ENCODE data around the gene GPATCH8.

The GPATCH8 gene

DNA sequence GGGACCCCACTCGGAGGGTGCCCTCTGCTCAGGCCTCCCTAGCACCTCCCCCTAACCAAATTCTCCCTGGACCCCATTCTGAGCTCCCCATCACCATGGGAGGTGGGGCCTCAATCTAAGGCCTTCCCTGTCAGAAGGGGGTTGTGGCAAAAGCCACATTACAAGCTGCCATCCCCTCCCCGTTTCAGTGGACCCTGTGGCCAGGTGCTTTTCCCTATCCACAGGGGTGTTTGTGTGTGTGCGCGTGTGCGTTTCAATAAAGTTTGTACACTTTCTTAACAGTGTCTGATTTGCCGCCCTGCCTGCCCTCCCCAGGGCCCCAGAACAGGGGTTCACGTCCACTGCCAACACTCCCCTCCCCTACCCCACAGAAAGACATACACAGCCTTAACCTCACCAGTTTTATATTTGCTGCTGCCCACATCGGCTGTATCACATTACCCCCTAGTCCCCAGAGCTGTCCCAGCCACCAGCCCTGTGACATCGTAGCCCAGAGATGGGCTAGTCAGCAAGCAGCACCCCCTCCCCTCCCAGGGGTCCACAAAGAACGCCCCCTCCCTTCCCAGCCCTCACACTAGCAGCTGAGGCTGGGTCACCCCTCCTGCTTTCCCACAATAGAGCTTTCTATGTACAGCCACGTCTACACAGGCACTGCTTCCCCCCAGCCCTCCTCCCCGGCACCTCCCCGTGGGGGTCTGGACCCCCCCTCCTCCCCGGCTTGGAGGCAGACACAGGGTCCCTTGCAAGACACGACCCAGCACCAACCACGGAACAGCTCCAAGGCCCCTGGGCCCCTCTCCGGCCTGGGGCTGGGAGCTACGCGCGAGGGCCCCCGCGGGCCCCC lies 150.2 kb downstream of the GPATCH8 start:
- no peak for DNase-seq

DNA sequence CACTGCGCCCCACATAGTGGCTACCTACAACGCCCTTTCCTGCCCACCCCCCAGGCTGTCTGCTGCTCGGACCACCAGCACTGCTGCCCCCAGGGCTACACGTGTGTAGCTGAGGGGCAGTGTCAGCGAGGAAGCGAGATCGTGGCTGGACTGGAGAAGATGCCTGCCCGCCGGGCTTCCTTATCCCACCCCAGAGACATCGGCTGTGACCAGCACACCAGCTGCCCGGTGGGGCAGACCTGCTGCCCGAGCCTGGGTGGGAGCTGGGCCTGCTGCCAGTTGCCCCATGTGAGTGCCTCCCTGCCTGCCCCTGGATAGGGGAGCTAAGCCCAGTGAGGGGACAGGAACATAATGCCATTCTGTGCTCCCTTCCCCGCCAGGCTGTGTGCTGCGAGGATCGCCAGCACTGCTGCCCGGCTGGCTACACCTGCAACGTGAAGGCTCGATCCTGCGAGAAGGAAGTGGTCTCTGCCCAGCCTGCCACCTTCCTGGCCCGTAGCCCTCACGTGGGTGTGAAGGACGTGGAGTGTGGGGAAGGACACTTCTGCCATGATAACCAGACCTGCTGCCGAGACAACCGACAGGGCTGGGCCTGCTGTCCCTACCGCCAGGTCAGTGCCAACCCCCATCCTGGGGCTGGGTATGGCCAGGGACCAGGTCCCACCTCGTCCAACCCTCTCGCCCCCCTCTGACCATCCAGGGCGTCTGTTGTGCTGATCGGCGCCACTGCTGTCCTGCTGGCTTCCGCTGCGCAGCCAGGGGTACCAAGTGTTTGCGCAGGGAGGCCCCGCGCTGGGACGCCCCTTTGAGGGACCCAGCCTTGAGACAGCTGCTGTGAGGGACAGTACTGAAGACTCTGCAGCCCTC lies 151.0 kb downstream of the GPATCH8 start:
- DNase-seq = no peak

DNA sequence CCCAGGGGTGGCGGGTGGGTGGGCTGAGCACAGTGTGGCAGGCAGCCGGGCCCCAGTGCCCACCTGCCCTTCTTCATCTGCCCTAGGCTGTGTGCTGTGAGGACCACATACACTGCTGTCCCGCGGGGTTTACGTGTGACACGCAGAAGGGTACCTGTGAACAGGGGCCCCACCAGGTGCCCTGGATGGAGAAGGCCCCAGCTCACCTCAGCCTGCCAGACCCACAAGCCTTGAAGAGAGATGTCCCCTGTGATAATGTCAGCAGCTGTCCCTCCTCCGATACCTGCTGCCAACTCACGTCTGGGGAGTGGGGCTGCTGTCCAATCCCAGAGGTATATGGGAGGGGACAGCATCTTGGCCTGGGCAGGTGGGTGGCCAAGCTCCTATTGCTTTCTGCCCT lies 151.7 kb downstream of the GPATCH8 start:
- no peak for DNase-seq

DNA sequence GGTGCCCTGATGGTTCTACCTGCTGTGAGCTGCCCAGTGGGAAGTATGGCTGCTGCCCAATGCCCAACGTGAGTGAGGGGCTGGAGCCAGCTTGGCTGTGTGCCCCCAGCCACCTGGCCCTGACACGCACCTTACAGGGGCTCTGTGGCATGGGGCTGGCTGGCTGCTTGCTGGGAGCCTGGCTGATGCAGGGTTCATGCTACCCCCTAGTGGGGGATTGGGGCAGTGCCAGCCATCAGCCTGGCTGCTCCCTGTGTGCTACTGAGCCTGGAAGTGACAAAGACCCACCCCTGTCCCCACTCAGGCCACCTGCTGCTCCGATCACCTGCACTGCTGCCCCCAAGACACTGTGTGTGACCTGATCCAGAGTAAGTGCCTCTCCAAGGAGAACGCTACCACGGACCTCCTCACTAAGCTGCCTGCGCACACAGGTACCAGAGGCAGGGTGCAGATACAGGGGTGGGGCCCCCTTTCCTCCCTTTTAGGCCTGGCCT lies 152.4 kb downstream of the GPATCH8 start:
- peak; percentile 75 for DNase-seq

DNA sequence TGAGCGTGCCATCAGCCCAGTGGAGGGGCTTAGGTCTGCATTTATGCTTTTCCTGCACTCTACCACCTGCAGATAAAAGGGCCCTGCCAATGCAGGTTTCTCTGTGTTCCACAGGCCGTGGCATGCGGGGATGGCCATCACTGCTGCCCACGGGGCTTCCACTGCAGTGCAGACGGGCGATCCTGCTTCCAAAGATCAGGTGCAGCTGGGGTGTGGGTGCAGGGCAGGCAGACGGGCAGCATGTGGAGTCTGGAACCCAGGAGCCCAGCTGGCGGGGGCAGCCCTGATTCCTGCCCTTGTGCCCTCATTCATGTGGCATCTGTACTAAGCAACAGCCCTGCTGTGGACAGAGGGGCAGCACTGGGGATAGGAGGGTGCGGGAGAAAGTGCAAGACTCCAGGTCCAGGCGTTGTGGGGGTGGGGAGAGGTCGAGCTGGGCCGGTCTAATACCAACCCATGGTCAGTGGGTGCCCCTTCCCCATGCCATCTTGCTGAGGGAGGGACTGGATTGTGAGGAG lies 153.6 kb downstream of the GPATCH8 start:
- no peak for DNase-seq

DNA sequence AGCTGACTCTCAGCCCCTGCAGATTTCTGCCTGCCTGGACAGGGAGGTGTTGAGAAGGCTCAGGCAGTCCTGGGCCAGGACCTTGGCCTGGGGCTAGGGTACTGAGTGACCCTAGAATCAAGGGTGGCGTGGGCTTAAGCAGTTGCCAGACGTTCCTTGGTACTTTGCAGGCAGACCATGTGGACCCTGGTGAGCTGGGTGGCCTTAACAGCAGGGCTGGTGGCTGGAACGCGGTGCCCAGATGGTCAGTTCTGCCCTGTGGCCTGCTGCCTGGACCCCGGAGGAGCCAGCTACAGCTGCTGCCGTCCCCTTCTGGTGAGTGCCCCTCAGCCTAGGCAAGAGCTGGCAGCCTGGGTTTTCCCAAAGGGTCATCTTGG lies 154.2 kb downstream of the GPATCH8 start:
- no peak for DNase-seq

DNA sequence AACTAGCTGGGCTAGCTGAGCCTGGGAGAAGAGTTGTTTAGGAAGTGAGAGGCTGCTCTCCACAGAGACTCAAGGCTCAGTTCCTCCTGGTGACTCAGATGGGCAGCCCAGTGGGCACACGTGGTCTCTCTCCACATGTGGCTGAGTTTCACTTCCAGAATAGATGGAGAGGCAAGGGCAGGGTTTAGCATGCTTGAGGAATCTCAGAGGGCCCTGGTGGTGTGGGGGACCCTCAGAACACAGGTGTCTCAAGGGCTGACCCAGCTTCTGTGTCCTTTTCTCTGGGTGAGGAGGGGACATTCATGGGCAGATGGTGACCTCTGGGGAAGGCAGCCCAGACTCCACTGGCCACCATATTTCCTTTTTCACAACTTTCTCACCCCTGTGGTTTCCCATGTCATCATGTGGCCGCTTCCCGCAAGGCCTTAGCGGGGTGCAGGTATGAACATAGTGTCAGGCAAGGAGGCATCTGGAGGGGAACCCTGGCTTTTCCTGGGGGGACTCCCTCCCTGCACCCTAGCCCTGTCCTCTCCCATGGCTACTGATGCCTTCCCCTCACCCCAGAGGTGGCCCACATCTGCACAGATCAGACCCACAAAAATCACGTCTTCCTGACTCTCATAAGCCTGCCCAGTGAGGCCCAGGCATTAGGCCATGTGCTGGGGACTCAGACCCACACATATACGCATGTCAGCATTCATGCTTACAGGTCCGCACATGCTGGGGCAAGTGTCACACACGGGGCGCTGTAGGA lies 154.8 kb downstream of the GPATCH8 start:
- DNase-seq = peak; percentile 74
